ENCODE data around the gene IL4I1.

IL4I1 gene

GRCh38 chr19:49866933-49867782 lies 29.5 kb downstream of the IL4I1 start, which contains the start of gene PNKP:
Gene PNKP (minus strand): TSS chr19:49867576. CDS start chr19:49867204, 372 bp downstream.
- TF ChIP-seq, protein P1, sequence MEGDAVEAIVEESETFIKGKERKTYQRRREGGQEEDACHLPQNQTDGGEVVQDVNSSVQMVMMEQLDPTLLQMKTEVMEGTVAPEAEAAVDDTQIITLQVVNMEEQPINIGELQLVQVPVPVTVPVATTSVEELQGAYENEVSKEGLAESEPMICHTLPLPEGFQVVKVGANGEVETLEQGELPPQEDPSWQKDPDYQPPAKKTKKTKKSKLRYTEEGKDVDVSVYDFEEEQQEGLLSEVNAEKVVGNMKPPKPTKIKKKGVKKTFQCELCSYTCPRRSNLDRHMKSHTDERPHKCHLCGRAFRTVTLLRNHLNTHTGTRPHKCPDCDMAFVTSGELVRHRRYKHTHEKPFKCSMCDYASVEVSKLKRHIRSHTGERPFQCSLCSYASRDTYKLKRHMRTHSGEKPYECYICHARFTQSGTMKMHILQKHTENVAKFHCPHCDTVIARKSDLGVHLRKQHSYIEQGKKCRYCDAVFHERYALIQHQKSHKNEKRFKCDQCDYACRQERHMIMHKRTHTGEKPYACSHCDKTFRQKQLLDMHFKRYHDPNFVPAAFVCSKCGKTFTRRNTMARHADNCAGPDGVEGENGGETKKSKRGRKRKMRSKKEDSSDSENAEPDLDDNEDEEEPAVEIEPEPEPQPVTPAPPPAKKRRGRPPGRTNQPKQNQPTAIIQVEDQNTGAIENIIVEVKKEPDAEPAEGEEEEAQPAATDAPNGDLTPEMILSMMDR (IDR thresholded peaks at IDR 0.05; ENCODE audit: low read depth, low read length): no peak
- DNase-seq: peak; percentile 94
- Histone ChIP-seq H3K36me3 (peaks cover 35% of the 10 kb centered on the region), H3K4me3 (ENCODE audit: low read depth, low read length) (peak within 1 kb of the TSS; percentile 87), H3K9me3 (no peaks in the 10 kb centered on the region; the same call in 1 of the 2 replicates), H3K27me3 (no peaks in the 10 kb centered on the region), H3K4me1 (peaks cover 34% of the 10 kb centered on the region)

- Histone ChIP-seq H3K36me3 (peaks cover 54% of the 10 kb centered on the region), H3K4me1 (peaks cover 31% of the 10 kb centered on the region), H3K4me3 (ENCODE audit: low read depth, low read length) (no peak overlapping the region), H3K9me3 (no peaks in the 10 kb centered on the region; the same call in 1 of the 2 replicates), H3K27me3 (no peaks in the 10 kb centered on the region)
- no peak for DNase-seq
- TF ChIP-seq, protein P1 (IDR thresholded peaks at IDR 0.05; ENCODE audit: low read depth, low read length): no peak
These were observed 31.8 kb downstream of the IL4I1 start for GRCh38 chr19:49864890-49865289.

- Histone ChIP-seq H3K4me1 (peaks cover 29% of the 10 kb centered on the region), H3K27me3 (no peaks in the 10 kb centered on the region), H3K36me3 (peaks cover 63% of the 10 kb centered on the region), H3K4me3 (ENCODE audit: low read depth, low read length) (no peak overlapping the region), H3K9me3 (no peaks in the 10 kb centered on the region; the same call in 1 of the 2 replicates)
- DNase-seq: no peak
- TF ChIP-seq, protein P1 (IDR thresholded peaks at IDR 0.05; ENCODE audit: low read depth, low read length): no peak
These were observed 32.8 kb downstream of the IL4I1 start for GRCh38 chr19:49863935-49864320.

- Histone ChIP-seq H3K9me3 (no peaks in the 10 kb centered on the region; the same call in 1 of the 2 replicates), H3K36me3 (peaks cover 69% of the 10 kb centered on the region), H3K4me3 (ENCODE audit: low read depth, low read length) (no peak overlapping the region), H3K4me1 (peaks cover 25% of the 10 kb centered on the region), H3K27me3 (no peaks in the 10 kb centered on the region)
- DNase-seq: no peak
- TF ChIP-seq, protein P1 (IDR thresholded peaks at IDR 0.05; ENCODE audit: low read depth, low read length): no peak
These were observed 33.3 kb downstream of the IL4I1 start for GRCh38 chr19:49863254-49863934.

DNA sequence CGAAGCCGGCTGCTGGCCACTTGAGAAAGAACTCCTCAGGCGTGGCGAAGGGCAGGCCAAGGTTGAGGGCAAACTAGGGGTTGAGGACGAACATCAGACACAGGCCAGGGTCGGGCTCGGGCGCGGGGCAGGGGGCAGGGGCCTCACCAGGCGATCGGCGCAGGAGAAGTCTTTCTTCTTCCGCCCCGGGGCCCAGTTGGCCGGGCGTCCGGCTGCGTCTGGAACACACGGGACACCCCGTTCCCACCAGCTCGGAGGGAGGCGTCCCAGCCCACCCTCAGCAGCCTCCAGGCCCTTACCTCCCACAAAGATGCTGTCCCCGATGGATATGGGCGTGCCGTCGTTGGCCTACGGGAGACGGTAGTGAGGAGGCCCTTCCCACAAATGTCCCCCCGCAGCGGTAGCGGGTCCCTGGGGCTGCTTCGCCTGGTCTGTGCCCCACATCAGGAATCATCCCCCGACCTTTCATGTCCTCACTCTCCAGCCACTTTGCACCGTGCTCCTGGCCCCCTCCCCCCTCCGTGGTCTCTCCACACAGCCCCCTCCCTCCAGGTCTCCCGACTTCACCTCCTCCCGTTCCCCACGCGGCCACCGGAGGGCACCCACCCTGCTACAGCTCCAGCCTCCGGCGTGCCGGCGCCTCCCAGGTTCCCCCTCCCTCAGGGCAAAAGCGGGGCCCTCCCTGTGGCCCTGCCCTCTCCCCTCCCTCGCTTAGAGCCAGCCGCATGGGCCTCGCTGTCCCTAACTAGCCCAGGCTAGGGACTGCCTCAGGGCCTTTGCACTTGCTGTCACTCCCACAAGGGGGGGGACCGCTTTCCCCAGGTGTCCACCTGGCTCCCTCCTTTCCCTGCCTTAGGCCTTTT lies 34.1 kb downstream of the IL4I1 start:
- DNase-seq: peak; percentile 72
- Histone ChIP-seq H3K9me3 (no peaks in the 10 kb centered on the region; the same call in 1 of the 2 replicates), H3K36me3 (peaks cover 76% of the 10 kb centered on the region), H3K4me1 (peaks cover 25% of the 10 kb centered on the region), H3K27me3 (no peaks in the 10 kb centered on the region), H3K4me3 (ENCODE audit: low read depth, low read length) (no peak overlapping the region)
- TF ChIP-seq, protein P1 (IDR thresholded peaks at IDR 0.05; ENCODE audit: low read depth, low read length): peak; percentile 38

Data from BE2C (cell line).